Inflammatory macrophage treated with lipopolysaccharide for 4 hours (primary cell): ENCODE data around the gene NBAS.
"Not testable (repeated sequence)": the region's sequence is repeated elsewhere in the genome, so short reads cannot be mapped to it uniquely, and the experiment has no call there.

Experiments used
- DNase-seq: peaks from one replicate; pipeline ENCODE4 v3.0.0-alpha.2; 2020

Gene NBAS

GRCh38 chr2:15456352-15456751 lies 104.8 kb downstream of the NBAS start:
- no peak for DNase-seq

GRCh38 chr2:15450808-15451207 lies 110.3 kb downstream of the NBAS start:
- no peak for DNase-seq

- no peak for DNase-seq
Observed at GRCh38 chr2:15449556-15450236, 111.4 kb downstream of the NBAS start.

GRCh38 chr2:15448250-15448839 lies 112.8 kb downstream of the NBAS start:
- no peak for DNase-seq

- no peak for DNase-seq
Observed at GRCh38 chr2:15447381-15447780, 113.8 kb downstream of the NBAS start.

GRCh38 chr2:15446961-15447360 lies 114.2 kb downstream of the NBAS start:
- DNase-seq = no peak

GRCh38 chr2:15445891-15446562 lies 115.1 kb downstream of the NBAS start:
- DNase-seq = no peak

GRCh38 chr2:15439768-15440524 lies 121.2 kb downstream of the NBAS start:
- not testable (repeated sequence) for DNase-seq

- not testable (repeated sequence) for DNase-seq
Observed at GRCh38 chr2:15439366-15439765, 121.8 kb downstream of the NBAS start.

GRCh38 chr2:15436195-15436594 lies 124.9 kb downstream of the NBAS start:
- DNase-seq = no peak

- no peak for DNase-seq
Observed at GRCh38 chr2:15435474-15435873, 125.7 kb downstream of the NBAS start.

GRCh38 chr2:15432642-15433256 lies 128.4 kb downstream of the NBAS start:
- DNase-seq = no peak

GRCh38 chr2:15429032-15429431 lies 132.1 kb downstream of the NBAS start:
- no peak for DNase-seq

GRCh38 chr2:15427987-15428386 lies 133.1 kb downstream of the NBAS start:
- no peak for DNase-seq

- DNase-seq = no peak
Observed at GRCh38 chr2:15426606-15427005, 134.5 kb downstream of the NBAS start.

- no peak for DNase-seq
Observed at GRCh38 chr2:15425712-15426111, 135.4 kb downstream of the NBAS start.

- DNase-seq = no peak
Observed at GRCh38 chr2:15421753-15422152, 139.4 kb downstream of the NBAS start.

- no peak for DNase-seq
Observed at GRCh38 chr2:15415748-15416147, 145.4 kb downstream of the NBAS start.

GRCh38 chr2:15412779-15413178 lies 148.4 kb downstream of the NBAS start:
- no peak for DNase-seq

GRCh38 chr2:15412309-15412708 lies 148.8 kb downstream of the NBAS start:
- DNase-seq = no peak

- no peak for DNase-seq
Observed at GRCh38 chr2:15410884-15411283, 150.2 kb downstream of the NBAS start.

GRCh38 chr2:15408759-15409158 lies 152.4 kb downstream of the NBAS start:
- no peak for DNase-seq

- DNase-seq = no peak
Observed at GRCh38 chr2:15407666-15408065, 153.5 kb downstream of the NBAS start.
